Measurements from ENCODE around the gene CMTM8.

CMTM8 gene

GRCh38 chr3:32297366-32297765 is 58.9 kb downstream of the CMTM8 start:
- no peak overlapping the region for H3K9ac ChIP-seq (ENCODE audit: low read depth, low read length)
- no peaks in the 10 kb centered on the region for H4K20me1 ChIP-seq (ENCODE audit: insufficient read depth, low read length)
- no peaks in the 10 kb centered on the region for H3K36me3 ChIP-seq (ENCODE audit: insufficient read depth, low read length)
- no peaks in the 10 kb centered on the region for H3K27me3 ChIP-seq (ENCODE audit: insufficient read depth, low read length, poor library complexity)
- H3K4me1 ChIP-seq (ENCODE audit: insufficient read depth, low read length): peaks cover 40% of the 10 kb centered on the region
- H3K27ac ChIP-seq (ENCODE audit: low read length): peak overlapping the region; percentile 49
- no peaks in the 10 kb centered on the region for H3K9me3 ChIP-seq (ENCODE audit: insufficient read depth, low read length, severe bottlenecking)
- peak overlapping the region; percentile 61 for H2AFZ ChIP-seq (ENCODE audit: low read depth, low read length)
- TF ChIP-seq EZH2 (IDR thresholded peaks at IDR 0.05; ENCODE audit: borderline replicate concordance, low read depth, low read length, severe bottlenecking): no peak
- no peak for TF ChIP-seq CTCF (IDR thresholded peaks at IDR 0.05; ENCODE audit: borderline replicate concordance, extremely low read depth, low read length, poor library complexity, severe bottlenecking)
- H3K79me2 ChIP-seq (ENCODE audit: insufficient read depth, low read length): 0 out of 2 replicates have a peak, but pooled peaks cover 2% of the 10 kb centered on the region
- ATAC-seq (ENCODE audit: insufficient read depth, low read depth): peak; percentile 55
- H3K4me3 ChIP-seq (ENCODE audit: low read depth in 1 of 2, low read length in 2 of 2): no peak overlapping the region
- no peak overlapping the region for H3K4me2 ChIP-seq (ENCODE audit: insufficient read depth, low read length)
- peak; percentile 39 for DNase-seq

DNA sequence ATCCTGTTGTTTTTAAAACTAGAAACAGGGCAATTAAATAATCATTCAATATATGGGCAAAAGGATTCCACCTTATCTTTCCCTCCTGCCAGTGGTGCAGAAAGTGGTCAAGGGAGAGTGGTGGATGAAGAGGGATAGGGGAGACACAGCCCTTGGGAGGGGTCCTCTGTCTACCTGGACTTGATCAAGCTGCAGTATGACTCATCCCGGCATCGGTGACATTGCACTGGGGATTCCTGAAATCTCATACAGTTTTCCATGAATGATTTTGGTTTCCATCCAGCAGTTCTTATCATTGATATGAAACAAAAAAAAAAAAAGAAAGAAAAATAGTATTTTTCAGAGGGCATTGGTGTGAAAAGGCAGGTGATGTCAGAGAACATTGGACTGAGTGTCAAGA is 62.9 kb downstream of the CMTM8 start:
- no peak overlapping the region for H3K4me2 ChIP-seq (ENCODE audit: insufficient read depth, low read length)
- H3K79me2 ChIP-seq (ENCODE audit: insufficient read depth, low read length): 0 out of 2 replicates have a peak, but pooled peaks cover 2% of the 10 kb centered on the region
- no peaks in the 10 kb centered on the region for H4K20me1 ChIP-seq (ENCODE audit: insufficient read depth, low read length)
- no peaks in the 10 kb centered on the region for H3K27me3 ChIP-seq (ENCODE audit: insufficient read depth, low read length, poor library complexity)
- no peak for ATAC-seq (ENCODE audit: insufficient read depth, low read depth)
- H3K4me3 ChIP-seq (ENCODE audit: low read depth in 1 of 2, low read length in 2 of 2): no peak overlapping the region
- no peak for DNase-seq
- H3K9me3 ChIP-seq (ENCODE audit: insufficient read depth, low read length, severe bottlenecking): no peaks in the 10 kb centered on the region
- no peak for TF ChIP-seq CTCF (IDR thresholded peaks at IDR 0.05; ENCODE audit: borderline replicate concordance, extremely low read depth, low read length, poor library complexity, severe bottlenecking)
- TF ChIP-seq EZH2 (IDR thresholded peaks at IDR 0.05; ENCODE audit: borderline replicate concordance, low read depth, low read length, severe bottlenecking): no peak
- H3K27ac ChIP-seq (ENCODE audit: low read length): peak overlapping the region; percentile 91; the same call in 1 of the 2 replicates
- peaks cover 64% of the 10 kb centered on the region for H3K4me1 ChIP-seq (ENCODE audit: insufficient read depth, low read length)
- H2AFZ ChIP-seq (ENCODE audit: low read depth, low read length): no peak overlapping the region
- H3K36me3 ChIP-seq (ENCODE audit: insufficient read depth, low read length): no peaks in the 10 kb centered on the region
- H3K9ac ChIP-seq (ENCODE audit: low read depth, low read length): no peak overlapping the region

- Histone ChIP-seq H2AFZ (ENCODE audit: low read depth, low read length) (peak overlapping the region; percentile 57), H3K4me2 (ENCODE audit: insufficient read depth, low read length) (peak overlapping the region; percentile 49), H3K9ac (ENCODE audit: low read depth, low read length) (peak overlapping the region; percentile 49), H4K20me1 (ENCODE audit: insufficient read depth, low read length) (no peaks in the 10 kb centered on the region), H3K36me3 (ENCODE audit: insufficient read depth, low read length) (no peaks in the 10 kb centered on the region), H3K79me2 (ENCODE audit: insufficient read depth, low read length) (peaks cover 2% of the 10 kb centered on the region; the same call in 1 of the 2 replicates), H3K27ac (ENCODE audit: low read length) (peak overlapping the region; percentile 91), H3K9me3 (ENCODE audit: insufficient read depth, low read length, severe bottlenecking) (no peaks in the 10 kb centered on the region), H3K4me1 (ENCODE audit: insufficient read depth, low read length) (peaks cover 51% of the 10 kb centered on the region), H3K27me3 (ENCODE audit: insufficient read depth, low read length, poor library complexity) (no peaks in the 10 kb centered on the region), H3K4me3 (ENCODE audit: low read depth in 1 of 2, low read length in 2 of 2) (peak overlapping the region in 1 of 2 experiments; percentile 35; a peak in 1 of 4 replicates)
- ATAC-seq (ENCODE audit: insufficient read depth, low read depth) (0 out of 3 replicates have a peak, but pooled peaks have one; percentile 5), DNase-seq (no peak)
- no peak for TF ChIP-seq EZH2 (IDR thresholded peaks at IDR 0.05; ENCODE audit: borderline replicate concordance, low read depth, low read length, severe bottlenecking)
- TF ChIP-seq CTCF (IDR thresholded peaks at IDR 0.05; ENCODE audit: borderline replicate concordance, extremely low read depth, low read length, poor library complexity, severe bottlenecking): no peak
Observed at GRCh38 chr3:32302601-32303398, 64.3 kb downstream of the CMTM8 start.
